Endometrial microvascular endothelial cells (primary cell): ENCODE results near the gene LIF. TPM values are rescaled to one million over a fixed set of nuclear protein-coding genes. Genes with fewer than 3 reads are reported as not detected.

ENCODE experiments used
- in situ Hi-C: cut with HindIII; loops from 2 replicates; pipeline ENCODE4 v1.10.0; 2017; ENCODE audit warnings: low sequenced_read_pairs, low pct_unique_long_range_greater_than_20kb; ENCODE audit errors: inconsistent ontology term
- total RNA-seq: library from RNA; depleted of rRNA; stranded (reverse); fragments of >200 nt; gene quantifications from one replicate; pipeline ENCODE4 v1.2.3, GENCODE V29; 2015; ENCODE audit errors: inconsistent ontology term

Gene LIF
- total RNA-seq, 1 donor from 2014 or later, result not detected

DNA sequence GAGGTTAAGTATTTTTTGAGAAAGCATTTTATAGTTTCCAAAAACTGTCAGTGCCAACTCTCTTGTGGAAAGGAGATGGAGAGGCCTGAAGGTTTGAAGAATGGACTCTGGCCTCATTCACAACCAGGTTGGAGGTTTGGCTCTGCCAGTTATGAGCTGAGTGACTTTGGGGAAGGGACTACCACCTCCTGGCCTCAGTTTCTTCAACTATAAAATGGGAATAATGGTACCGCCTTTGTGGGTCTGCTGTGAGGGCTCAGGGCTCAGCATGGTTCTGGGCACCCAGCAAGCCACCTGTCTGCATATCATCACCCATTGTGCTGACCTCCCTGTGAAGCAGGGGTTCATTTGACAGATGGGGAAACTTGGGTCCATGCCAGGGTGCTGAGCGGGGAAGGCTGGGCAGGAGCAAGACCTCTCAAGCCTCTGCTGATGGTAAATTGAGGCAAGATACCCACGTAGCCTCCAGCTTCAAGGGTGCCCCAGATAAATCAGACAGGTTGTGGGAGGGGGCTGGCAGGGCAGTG lies 3.5 kb upstream of the LIF start:
- in situ Hi-C loops, result no loop called here

DNA sequence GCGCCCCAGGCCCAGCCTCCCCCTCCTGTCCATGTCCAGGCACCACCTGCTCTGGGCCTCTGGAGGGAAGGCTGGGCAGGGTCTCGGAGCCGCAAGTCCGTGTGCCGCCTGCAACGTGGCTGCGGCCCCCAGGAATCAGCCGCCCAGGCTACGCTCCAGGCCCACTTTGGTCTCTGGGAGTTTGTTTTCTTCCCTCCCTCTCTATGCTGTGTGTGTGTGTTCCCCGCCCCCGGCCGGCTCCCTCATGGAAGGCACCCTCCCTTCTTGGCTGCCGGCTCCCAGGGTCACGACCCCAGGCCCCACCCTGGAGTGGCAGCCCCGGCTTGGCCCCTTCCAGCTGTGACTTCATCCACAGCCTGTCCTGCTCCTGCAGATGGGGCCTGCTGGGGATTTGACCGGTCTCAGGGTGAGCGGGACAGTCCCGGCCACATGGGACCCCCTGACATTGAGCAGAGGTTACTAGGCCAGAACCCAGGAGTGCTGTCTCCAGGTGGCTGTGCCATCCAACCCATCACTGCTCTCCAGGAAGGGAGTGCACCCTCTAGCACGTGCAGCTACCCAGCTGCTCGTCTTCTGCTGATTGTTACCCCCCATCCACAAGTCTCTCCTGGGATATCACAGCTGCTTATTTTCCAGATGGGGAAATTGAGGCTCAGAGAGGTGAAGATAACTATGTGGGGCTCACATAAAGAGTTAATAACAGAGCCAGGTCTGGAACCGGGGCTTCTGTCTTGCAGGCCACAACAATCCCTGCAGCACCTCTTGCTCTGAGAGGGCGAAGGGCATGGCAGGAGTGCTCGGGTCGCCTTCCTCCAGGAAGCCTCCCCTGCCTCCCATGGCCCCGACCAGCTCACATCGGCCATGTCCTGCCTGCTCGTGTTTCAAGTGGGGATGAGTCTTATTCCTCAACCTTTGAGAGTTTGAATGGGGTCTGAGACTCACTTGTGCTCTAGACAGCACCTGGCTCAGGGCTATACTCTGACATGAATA lies 2.8 kb upstream of the LIF start:
- in situ Hi-C loops, result no loop called here

DNA sequence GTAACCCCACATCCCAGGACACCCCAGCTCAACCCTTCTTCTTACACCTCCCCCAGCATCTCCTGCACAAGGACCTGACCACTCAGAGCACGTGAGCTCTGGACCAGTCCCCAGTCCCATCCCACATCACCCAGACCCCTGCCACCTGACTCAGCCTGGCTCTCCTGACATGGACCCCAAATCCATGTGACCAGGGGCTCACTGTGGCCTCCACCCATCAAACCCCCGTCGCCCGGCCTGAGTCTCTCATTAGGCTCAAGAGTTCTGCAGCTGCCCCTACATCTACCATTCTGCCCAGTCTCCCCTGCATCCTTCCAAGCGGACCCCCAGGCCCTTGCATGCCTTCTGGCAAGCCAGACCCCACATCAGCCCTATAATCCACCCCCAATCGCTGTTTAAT lies 1.9 kb upstream of the LIF start:
- in situ Hi-C loops, result no loop called here

DNA sequence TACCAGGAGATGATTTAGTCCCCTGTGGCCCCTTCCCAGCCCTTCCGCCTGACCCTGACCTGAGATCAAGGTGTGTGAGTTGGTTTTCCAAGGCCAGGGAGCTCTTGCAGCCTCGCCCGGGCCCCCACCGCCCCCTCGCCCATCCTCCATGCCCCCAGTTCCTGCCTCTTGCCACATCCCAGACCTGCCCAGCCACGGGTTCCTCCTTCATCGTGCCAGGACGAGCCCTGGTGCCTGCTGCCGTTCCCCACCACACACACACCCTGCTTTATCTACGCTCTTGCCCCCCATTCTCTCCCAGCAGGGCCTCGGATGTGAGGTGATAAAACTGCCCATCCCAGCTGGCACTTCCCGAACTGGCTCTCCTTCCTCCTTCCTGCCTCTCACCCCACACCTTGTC lies 1.4 kb upstream of the LIF start:
- in situ Hi-C loops, result no loop called here

DNA sequence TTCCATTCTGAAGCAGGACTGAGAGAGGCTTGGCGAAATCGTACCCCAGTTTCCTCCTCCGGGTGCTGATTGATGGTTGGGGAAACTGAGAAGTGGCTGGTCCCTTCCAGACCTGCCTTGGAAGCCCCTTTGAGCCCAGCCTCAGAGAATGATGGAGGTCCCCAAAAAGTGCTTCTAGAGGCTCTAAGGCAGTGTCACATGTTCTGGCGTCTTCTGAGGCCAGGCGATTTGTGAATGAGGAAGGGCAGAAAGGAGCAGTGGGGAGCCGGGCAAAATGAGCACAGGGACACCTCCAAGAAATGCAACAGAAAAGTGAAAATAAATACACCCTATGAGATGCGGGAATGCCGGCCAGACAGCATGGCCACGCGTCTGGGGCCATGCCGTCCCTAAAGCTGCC lies 1.0 kb upstream of the LIF start:
- in situ Hi-C loops, result no loop called here

DNA sequence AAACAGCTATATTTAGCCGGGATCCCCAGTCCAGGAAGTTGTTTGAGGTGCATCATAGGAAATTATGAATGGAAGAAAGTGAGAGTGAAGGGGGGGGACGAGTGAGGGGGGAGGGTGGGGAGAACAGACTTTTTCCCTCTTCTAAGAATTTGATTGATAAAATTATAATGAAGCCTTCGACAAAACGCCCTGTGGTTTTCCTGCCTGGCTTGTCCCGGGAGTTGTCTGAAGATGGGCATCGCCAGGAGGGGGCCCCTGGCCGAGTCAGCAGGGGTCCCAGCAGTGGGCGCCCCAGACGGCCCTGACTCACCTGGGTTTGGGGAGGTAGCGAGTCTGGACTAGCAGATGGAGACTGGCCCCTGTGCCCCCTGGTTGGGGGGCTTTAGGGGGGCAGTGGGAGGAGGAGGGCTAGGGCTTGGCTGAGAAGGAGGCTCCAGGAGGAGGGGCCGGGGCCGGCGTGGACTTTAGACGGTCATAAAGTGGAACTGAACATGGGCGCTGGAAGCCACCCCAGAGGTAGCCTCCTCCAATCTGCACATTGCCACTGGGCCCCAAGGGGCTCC lies 336 bp upstream of the LIF start:
- in situ Hi-C loops, result no loop called here

DNA sequence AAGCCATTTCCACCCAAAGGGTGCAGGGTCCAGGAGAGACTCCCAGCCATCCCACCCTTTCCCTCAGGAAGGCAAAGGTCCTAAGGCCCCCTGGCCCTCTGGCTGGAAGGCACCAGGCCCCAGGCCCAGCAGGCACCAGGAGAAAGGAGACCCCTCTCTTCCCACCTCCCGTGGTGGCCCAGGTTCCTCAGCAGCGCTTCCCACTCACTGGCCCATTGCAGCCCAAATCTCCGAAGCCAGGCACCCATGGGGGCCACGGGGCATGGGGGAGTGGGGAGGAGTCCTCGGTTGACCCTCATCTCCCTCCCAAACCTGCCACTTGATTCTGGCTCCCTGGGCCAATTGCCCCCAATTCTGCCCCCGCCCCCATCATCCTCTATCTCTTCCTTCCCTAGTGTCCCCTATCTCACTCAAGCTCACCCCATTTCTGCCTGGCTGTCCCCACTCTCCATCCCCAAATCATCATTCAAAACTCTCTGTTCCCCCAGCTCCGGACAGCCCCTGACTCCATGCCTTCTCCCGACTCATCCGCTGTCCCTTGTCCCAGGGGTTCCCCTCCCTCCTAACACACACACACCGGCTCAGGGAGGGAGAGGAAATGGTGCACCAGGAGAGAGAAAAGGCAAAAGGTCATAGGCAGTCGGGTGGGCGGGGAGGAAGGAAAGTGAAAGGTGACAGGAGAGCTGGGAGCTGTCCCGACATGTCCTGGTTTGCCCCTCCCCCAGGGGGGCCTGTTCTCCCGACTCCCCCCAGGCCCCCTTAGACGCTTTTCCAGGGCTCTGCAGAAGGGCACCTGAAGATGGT lies 1.2 kb downstream of the LIF start:
- in situ Hi-C loops, result no loop called here

DNA sequence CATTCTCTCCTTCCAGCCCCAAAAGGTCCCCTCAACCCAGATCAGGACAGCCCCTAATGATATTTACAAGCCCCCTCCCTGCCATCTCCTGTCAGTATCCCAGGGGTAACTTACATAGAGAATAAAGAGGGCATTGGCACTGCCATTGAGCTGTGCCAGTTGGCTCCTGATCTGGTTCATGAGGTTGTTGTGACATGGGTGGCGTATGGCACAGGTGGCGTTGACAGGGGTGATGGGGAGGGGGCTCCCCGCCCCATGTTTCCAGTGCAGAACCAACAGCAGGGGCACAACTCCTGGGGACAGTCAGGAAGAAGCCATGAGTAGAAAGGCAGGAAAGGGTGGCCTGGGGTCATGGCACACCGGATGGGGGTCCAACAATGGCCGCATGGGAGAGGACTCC lies 1.9 kb downstream of the LIF start:
- in situ Hi-C loops, result no loop called here

DNA sequence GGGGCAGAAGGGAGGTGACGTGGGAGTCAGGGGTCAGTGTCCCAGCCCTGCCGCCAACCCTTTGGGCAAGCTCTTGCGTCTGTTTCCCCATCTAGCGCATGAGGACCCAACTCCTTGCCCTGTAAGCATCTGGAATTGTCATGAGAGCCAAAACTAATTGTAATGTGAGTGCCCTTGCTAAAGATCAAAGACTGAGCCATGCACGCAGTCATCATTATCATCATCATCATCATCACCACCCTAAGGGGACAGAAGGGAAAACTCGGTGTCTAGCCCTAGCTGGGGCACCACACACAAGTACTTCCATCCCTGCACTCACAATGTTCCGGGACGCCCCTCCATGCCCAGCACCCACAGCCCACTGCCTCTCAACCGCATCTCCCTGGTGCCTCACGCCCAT lies 2.5 kb downstream of the LIF start:
- in situ Hi-C loops, result no loop called here

DNA sequence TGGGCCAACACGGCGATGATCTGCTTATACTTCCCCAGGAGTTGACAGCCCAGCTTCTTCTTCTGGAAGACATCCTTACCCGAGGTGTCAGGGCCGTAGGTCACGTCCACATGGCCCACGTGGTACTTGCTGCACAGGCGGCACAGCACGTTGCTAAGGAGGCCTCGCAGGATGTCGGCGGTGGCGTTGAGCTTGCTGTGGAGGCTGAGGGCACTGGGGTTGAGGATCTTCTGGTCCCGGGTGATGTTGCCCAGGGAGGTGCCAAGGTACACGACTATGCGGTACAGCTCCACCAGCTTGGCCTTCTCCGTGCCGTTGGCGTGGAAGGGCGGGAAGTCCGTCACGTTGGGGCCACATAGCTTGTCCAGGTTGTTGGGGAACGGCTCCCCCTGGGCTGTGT lies 2.9 kb downstream of the LIF start:
- in situ Hi-C loops, result no loop called here

DNA sequence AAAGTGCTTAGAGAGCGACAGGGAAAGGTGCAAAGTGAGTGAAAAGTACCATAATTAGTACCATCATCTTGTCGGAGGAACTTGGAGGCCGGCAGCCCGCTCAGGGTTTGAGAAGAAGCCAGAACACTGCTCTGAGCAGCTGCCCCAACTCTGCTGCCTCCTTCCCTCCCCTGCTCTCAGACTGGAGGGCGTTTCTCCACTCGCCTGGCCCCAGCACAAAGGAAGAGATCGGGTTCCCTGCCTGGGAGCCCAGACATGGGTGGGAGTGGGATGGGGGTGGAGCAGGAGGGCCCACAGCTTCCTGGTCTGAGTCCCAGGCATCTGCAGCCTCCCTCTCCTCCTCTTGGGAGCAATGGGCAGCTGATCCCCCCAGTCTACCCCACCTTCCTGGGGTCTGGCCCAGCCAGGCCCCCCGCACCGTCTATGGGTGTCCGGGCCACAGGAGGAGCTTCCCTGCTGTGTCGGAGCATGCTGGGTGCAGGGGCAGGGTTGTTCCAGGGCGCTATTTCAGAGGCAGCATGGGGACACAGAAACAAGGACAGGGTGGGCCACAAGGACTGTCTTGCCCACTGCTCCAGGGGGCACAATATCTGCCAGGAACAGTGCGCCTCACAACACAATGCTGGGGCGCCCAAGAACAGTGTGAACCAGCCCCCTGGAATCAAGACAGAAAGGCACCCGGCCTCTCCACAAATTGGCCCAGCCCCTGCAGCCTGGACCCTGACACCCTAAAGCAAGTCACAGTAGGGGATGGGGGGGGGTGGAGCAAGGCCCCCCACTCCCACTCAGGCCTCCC lies 4.8 kb downstream of the LIF start:
- in situ Hi-C loops, result no loop called here

DNA sequence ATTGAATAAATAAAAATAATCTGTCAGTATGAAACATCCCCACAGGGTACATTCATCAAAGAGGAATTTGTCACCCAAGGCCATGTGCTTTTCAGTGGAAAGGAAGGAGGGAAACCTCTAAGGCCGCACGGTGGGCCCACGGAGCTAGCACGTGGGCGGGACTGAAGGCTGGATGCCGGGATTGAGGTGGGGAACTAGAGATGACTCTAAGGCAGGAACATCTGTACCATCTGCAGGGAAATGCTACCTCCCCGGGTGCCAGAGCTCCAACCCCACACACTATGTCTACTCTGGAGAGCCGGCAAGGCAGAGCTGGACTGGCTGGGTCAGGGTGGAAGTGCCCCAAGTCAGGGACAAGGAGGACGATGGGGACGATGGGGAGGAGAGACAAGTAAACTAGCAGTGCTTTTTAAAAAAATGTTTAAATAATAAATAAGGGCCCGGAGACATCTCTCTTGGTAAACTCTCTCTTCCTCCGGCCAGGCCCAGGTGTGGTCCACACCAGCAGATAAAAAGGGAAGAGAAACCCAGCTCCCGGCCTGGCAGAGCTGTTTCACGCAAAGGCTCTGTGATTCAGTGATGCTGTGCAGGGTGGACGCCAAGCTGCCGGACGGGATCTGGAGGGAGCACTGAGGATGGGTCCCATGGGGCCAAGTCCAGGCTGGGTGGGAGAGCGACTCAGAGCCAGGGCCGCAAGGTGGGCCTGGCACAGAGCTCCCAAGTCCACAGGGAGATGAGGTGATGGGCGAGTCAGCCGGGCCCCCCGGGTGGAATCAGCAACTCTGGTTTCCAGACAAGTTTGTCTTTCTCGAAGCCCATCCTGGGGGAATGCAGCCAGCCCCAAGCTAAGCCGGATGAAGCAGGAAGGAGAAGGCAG lies 5.8 kb downstream of the LIF start:
- in situ Hi-C loops, result no loop called here

DNA sequence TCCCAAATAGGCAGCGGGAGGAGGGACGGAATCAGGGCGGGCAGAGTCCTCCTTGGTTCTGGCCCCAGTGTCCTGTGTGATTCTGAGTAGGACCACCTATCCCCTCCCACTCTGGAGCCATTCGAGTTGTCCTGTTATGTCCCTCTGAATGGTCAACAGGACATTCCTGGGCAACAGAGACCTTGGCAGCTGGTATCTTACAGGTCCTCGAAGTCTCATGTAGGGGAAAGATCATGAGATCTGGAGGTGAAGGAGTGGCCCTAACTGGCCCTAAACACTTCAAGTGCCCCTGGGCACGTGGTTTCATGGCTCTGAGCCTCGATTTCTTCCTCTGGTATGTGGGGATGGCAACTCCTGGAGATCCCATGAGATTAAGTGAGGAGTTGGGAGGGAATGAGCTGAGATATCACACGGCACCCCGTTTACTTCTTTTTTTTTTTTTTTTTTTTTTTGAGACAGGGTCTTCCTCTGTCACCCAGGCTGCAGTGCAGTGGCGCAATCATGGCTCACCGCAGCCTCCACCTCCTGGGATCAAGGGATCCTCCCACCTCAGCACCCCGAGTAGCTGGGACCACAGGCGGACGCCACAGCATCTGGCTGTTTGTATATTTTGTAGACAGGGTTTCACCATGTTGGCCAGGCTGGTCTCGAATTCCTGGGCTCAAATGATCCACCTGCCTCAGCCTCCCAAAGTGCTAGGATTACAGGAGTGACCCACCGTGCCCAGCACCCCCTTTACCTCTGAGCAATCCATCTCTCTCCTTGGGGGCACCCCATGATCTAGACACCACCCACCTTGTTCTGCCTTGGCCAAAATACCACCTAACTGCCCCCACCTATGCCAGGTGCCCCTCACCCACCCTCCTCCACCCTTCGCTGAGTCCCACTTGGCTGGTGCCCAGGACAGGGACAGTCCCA lies 6.8 kb downstream of the LIF start:
- in situ Hi-C loops, result no loop called here

DNA sequence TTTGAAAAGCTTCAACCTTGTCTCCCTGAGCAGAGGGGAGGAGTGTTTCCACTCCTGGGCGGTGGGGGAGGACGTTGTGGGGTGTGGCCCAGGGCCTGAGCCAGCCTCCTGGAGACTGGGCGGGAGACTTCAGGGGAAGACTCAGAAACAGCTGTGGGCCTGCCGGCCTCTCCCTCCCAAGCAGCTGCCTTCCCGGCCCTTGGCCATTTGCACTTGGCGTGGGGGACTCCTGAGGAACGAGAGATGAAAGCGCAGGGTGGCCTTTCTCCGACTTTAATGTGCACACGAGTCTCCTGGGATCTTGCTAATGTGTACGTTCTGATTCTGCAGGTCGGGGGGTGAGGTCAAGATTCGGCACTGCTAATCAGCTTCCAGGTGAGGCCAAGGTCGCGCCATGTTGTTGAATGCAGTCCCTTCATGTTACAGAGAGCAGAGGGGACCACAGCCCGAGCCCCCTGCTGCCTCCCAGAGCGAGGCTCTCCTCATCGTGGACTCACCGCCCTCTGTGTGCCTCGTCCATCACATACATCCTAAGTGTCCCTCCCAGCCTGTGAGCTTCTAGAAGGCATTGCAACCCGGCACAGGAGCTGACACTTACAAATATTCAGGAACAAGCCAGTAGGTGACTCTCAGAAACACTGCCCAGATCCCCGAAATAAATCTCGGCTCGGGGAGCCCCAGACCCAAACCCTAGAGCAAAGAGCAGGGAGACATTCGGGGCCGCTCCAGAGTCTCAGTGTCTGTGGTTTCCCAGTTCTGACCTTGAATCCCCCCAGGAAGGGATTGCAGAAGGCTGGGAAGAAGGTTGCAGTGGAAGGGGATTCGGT lies 7.7 kb downstream of the LIF start:
- in situ Hi-C loops, result no loop called here

DNA sequence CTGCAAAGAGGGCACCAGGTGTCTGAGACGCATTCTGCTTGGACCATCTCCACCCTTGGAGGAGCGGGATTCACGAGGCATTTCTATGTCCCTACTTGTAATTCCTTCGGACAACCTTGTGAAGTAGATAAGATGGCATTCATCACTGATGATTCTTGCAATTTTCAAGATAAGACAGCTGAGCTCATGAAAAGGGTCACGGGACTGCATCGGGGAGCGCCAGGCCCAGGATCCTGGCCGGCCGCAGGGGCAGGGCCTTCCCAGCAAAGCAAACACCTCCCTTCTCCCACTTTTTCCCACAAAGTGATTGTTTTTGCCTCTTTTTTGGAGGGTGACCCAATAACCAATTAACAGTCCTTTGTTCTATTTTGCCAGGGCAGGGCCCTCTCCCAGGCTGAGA lies 8.4 kb downstream of the LIF start:
- in situ Hi-C loops, result no loop called here

DNA sequence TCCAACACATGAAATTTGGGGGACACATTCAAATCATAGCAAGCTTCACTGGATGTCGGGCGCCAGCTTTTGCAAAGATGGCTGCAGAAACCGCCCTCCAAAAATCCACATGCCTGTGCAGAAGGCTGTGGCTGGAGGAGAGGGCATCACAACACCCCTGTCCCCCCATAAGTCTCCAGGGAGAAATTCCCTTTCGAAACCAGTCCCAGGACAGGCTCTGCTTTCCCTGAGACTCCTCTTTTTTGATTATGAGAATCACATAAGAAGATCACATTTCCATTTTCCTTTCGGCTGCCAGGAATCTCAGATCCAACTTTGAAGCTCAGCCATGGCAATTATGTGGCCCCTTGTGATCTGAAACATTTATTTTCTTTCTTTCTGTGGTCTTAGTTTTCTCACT lies 9.7 kb downstream of the LIF start:
- in situ Hi-C loops, result no loop called here
